ENCODE measurements around the gene PPP6R2.

PPP6R2 gene

DNA sequence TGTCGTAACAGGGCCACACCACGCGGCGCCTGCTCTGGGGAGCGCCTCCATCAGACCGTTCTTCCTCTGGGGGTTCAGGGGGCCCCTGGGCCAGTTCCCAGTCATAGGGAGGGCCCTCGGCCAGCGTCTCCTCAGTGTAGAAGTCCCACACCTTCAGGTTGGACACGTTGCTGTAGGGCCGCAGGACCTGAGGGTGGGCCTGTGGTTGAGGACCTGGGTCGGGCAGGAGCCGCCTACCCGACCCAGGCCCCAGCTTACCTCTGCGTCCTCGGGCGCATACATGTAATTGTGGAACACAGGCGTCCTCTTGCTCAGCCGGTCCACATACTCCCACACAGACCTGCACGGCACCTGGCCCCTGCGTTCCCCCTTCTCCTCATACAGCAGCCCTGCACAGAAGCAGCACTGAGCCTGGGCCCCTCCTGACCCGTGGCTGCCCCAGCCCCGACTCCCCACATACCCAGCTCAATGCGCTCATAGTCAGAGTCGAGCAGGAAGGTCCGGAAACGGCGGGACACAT lies 111.5 kb downstream of the PPP6R2 start:
- DNase-seq, result no peak

DNA sequence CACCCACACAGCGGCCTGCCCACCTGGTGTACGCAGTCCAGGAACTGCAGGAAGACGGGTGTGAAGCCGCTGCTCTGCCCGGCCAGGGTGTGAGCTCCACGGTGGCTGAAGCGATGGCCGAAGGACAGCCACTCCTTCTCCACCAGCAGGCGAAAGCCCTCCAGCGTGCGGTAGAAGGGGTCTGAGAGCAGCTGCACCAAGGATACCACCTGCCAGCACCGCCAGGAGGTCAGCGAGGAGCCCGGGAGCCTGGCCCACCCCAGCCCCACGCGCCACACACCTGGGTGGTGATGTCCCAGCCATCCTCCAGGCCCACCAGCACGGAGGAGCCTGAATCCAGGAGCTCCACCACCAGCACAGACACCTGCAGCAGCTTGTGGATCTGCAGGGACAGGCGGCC lies 112.1 kb downstream of the PPP6R2 start:
- DNase-seq, result no peak

DNA sequence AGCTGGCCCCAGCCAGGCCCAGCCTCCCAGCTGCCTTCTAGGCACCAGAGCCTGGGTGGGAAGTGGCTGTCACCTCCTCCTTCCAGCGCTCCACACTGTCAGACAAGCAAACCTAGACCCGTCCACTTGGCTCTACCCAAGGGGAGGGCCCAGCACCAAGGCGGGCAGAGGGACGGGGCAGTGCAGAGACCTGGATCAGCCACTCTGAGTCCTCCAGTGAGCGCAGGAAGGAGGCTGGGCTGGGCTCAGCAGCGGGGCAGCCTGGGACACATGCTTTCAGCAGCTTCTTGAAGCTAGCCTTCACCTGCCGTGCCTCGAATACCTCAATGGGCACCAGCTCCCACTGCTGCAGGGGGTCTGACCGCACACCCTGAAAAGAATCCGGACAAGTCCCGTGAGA lies 112.9 kb downstream of the PPP6R2 start:
- no peak for DNase-seq

DNA sequence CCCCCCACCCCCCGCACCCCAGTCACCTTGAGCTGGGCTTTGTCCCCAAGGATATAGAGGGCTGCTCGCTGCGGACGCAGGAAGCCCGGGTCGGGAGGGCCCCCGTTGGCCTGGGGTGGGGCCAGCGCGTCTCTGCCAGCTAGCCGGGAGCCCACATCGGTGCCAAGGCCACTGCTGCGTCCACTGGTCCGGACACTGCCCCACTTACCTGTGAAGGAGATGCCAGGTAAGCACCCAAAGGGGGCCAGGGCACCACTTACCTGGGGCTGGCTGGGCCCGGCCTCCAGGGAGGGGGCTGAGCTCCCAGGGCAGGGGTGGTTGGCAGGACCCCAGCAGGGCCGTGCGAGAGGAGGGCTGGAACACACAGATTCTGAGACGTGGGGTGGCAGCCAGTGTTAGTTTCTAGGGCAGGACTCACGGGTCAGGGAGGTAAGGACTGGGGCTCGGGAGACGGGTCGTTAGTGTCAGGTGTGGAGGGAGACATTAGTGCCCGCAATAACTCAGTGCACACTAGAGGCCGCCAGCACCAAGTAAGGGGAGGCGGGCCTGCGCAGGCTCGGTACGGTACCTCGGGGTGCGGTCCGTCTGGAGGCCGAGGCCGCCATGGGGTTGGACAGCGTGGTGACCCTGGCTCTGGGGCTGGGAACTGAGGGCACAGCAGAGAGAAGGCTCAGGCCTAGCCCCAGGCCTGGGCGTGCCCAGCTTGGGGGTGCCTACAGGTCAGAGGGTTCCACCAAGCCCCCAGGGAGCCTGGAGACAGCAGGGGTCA lies 113.5 kb downstream of the PPP6R2 start:
- DNase-seq, result no peak

DNA sequence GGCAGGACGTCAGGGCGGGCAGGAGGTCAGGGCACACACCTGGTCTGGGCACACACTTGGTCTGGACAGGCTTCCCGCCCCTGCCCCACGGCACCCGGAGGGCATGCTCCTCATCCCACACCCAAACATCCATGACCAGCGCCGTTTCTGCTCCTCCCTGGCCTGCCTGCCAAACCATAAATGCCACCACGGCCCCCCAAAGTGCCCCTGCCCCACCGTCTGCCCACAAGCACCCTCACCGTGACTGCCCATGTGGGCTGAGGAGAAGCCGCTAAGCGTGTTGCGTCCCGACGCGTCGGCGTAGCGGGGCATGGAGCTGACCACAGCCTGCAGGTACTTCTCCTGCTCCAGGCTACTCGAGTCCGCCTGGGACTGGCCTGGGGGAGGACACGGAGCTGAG lies 115.9 kb downstream of the PPP6R2 start:
- no peak for DNase-seq

DNA sequence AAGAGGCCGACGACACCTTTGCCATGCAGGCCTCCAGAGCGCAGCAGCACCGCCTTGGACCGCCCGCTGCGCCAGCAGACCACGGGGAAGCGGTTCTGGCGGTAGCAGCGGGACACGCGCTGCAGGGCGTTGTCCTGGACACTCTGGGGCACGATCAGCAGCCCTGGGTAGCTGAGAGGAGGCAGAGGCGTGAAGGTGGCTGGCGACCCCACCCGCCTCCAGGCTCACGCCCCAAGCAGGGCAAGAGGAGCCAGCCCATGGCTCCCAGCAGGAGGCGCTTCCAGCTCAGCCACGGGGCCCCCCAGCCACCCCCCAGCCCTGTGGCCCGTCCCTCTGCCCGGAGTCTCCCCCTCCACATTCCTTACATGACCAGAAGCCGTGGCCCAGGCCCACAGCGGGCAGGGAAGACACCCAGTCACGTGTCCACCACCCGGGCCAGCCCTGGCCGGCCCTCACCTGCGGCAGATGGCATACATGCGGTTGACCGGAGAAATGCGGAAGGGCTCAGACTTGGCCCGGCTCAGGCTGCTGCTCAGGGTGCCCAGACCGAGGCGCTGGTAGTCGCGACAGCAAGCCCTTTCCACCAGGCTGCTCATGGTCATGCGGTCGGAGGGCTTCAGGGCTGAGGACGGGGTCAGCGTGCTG lies 116.5 kb downstream of the PPP6R2 start:
- DNase-seq, result no peak

DNA sequence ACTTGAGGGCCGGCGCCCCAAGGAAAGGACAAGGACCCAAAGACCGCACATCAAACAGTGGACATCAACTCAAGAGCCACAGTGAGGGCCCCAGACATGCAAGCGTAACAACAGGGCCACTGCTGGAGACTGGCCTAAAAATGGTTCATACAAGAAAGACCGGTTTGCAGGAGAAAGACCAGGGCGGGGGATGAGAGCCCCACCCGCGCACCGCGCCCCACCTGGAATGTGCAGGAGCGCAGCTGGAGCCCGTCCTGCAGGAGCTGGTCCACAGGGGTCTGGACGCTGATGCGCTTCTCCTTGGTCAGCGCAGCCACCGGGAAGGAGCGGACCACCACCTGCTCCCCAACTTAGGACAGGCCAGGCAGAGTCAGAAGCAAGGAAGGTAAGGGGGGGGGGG lies 117.8 kb downstream of the PPP6R2 start:
- no peak for DNase-seq

DNA sequence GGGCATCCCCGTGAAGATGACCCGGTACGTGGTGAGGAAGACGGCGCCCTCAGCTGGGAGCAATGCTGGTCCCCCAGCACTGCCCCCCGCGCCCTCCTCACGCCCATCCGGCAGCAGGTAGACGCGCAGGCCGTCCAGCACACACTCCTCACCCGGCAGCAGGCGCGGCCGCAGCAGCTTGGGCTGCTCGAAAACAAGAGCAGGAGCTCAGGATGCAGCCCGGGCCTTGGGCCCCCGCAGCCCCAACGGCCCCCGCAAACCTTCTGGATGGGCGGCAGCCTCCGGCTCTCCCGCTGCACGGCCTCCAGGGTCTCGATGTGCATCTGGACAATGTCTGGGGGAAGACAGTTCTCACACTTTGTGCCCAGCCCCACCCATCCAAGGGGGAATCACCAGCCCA lies 118.4 kb downstream of the PPP6R2 start:
- no peak for DNase-seq

DNA sequence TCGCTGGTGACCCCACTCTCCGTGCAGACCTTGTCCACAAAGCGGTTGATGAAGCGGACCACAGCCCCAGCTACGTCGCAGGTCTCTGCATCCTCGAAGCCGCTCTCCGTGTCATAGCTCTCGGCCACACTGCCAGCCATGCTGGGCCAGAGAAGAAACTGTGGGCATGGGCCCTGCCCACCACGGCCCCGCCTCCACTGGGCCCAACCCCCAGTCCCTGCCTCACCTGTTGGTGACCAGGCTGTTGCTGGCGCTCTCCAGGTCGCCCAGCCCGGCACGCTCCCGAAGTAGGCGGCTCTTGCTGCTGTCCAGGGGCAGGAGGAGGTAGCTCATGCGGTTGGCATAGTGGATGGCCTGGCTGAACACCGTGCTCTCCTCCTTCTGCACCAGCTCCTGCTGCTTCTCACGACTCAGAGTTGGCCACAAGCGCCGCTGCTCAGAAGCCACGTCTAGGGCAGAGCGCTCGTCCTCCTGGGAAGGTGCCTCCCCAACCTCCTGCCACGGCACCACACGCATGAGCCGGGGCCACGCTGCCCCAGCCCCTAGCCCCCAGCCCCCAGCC lies 118.9 kb downstream of the PPP6R2 start:
- DNase-seq, result no peak

DNA sequence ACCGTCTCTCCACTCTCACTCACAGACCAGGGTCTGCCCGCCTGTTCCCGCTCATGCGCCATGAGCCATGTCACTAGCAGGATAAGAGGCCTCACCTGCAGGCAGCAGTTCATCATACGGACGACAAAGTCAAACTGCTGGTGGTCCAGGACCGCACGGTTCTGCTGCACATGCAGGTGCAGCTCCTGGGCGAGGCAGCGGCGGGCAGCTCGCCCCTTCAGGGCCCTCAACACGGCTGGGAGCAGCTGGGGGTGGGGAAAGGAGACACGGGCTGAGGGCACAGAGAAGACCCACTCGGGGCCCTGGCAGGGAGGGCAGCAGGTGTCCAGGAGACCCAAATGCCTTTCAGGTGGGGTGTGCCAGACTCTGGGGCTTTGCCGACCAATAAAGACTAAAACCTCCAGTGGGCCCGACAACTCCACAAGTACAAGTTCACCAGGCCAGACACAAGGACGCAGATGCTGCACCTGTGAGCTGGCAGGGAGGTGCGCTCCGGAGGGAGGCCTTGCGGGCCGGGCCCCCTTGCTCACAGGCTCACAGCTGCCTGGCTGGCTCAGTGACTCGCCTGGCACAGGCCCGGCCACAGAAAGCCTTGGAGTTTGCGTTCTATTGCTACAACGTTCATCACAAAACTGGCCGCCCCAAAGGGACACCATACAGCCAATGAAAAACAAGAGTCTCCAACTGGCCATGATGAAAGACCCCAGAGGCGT lies 120.2 kb downstream of the PPP6R2 start:
- DNase-seq, result no peak

DNA sequence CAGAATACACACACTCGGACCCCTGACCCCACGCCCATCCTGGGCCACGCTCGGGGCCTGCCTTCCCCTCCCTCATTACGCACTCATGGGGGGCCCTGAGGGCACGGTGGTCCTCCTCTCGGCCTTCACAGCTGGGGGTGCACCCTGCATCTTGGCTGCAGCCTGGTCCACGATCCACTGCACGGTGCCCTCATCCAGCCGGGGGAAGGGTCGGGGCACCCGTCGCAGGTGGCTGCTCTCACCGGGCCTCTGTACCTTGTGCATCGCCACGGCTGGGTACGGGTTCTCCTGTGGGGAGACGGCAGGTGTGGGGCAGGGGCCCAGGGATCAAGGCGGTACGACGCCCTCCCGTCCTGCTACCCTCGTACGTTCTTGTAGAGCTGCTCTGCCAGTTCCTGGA lies 121.3 kb downstream of the PPP6R2 start:
- DNase-seq, result no peak

DNA sequence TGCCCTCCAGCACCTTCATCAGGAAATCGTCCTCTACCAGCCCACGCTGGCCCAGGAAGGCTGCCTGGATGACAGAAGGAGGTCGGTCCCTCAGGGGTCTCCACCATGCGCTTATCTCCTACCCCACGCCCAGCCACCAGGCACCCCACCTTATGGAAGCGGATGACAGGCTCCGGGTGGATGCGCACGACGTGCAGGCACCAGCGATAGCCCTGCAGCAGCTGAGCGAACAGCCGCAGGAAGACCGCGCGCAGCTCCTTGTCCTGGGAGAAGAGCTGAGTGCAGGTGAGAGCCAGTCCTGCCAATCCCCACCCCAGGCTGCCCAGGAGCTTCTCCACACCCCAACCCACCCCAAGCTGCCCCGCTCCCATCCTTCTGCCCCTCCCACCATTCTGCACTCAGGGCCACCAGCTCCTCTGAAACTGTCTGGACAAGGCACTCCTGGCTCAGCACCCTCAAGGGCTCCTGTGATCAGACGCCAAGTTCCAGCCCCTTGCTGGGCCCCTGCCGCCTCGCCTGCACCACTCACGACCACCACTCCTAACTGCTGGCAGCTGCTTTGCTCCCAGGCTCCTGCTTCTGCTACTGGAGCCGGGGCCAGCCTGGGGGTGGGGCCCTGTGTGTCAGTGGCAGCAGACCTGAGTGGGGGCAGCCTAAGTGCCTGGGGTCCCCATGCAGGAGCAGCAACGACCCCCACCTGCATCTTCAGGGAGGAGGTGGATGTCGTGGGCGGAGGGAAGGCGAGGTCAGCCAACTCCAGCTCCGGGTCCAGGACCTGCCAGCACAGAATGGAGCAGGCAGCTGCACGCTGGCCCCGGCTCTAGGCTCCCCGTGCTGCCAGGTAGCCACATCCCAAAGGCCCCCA lies 122.2 kb downstream of the PPP6R2 start:
- DNase-seq, result no peak

DNA sequence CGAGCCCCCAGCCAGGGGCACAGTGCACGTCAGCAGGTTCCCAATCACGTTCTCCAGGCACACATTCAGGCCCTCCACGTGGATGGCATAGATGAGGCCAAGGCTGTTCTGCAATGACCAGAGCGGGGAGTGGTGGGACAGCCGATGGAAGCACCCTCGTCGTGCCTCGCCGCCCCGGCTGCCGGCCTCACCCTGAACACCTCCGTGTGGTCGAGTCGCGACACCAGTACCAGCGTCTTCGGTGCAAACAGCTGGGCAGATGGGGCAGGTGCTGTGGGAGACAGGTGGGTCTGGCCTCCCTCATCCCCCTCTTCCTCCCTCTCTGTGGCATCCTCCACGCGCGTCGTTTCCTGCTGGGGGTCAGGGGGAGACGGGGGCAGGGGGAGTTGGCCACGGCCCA lies 124.2 kb downstream of the PPP6R2 start:
- no peak for DNase-seq

DNA sequence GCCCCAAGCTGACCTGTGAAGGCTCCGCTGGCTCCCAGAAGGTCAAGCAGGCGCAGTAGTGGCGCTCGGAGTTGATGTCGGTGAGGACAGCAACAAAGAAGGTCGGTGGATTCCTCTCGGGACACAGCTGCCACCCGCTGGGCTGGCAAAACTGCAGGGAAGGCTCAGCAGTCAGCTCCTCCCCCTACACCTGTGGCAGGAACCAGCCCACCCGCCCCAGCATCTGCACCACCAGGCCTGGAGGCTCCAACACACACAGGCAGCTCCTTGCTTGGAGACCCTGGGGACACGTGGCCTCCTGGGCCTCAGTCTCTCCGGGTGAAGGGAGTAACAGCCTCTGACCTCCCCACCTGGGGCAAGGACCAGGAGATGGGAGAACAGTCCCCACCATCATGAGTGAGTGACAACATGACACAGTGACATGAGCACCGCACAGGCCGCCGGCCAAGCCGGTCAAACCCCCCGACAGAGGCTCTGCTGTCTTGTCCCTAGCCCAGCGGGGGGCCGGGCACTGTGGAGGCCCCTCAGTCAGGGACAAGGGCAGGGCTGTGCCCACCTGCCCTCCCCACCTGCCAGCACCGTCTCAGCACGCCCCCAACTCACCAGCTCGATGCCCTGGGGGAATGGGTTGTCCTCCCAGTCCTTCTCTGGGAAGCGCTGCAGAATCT lies 124.8 kb downstream of the PPP6R2 start:
- DNase-seq, result no peak

DNA sequence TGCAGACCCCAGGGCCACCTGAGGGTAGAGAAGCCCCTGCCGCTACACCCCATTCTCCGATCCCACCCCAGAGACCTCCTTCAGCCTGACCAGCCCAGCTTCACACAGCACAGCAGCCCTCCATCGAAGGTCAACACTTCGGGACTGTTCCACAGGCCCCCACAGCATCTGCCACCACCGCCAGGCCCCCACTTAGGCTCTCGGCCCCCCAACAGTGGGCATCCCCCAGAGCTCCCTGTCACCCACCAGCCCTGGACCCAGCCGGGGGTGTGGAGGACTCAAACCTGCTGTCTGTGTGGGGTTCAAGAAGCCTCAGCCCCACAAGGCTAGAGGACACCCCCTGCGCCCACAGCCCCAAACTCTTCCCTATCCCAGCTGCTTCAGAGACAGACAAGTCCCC lies 125.5 kb downstream of the PPP6R2 start:
- no peak for DNase-seq

DNA sequence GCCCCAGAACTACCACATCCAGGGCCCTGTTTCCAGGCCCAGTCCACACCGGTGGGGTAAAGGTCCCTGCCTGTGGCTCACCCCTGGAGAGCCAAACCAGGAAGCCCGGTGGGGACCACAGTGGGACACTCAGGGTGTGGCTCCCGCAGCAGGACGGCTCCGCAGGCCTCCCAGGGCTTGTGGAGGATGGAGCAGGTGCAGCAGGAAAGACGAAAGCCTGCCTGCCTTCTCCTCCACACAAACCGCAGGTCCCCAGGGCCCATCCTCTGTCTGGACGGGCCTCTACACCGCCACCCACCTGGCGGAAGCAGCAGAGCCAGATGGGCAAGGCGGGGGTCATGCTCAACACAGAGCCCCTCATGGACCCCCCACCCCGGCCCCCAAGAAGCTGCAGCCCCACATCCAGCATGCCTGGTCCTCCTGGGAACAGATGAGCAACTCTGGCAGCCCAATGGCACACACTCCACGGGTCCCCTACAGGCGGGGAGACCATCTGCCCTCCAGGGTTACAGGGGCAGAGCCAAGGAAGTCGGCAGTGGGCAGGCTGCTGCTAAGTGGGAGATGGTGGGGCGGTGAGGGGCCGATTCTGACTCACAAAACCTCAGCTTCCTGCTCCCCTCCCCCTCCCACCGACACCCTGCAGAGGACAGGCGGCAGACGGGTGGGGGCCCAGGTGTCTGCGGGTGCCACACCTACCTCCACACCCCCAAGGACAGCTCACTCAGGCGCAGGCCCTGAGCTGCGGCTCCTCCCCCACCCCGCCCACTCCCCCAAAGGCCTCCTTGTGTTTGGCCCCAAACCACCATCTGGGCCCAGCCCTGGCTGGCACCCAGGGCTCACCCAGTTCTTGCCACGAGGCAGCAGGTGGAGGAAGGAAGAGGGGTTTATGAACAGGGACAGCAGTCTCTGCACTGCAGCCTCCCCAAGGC lies 126.5 kb downstream of the PPP6R2 start:
- peak; percentile 75 to 83 for DNase-seq

DNA sequence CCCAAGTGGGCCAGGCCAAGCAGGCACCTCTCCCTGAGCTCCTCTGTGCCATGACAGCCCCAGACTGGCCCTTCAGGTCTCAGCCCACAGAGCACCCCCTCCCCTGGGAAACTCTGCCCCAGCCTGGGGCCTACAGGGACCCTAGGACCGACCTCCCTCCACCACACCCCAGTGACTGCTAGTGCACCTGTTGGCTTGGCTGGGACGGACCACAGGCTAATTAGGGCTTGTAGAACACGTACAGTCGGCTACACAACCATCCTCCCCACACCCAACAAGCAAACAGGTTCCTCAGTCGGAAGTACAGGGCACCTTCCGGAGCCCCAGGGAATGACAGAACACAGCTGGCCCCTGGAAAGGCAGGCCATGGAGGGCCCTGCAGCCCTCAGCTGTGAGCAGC lies 127.4 kb downstream of the PPP6R2 start:
- no peak for DNase-seq

DNA sequence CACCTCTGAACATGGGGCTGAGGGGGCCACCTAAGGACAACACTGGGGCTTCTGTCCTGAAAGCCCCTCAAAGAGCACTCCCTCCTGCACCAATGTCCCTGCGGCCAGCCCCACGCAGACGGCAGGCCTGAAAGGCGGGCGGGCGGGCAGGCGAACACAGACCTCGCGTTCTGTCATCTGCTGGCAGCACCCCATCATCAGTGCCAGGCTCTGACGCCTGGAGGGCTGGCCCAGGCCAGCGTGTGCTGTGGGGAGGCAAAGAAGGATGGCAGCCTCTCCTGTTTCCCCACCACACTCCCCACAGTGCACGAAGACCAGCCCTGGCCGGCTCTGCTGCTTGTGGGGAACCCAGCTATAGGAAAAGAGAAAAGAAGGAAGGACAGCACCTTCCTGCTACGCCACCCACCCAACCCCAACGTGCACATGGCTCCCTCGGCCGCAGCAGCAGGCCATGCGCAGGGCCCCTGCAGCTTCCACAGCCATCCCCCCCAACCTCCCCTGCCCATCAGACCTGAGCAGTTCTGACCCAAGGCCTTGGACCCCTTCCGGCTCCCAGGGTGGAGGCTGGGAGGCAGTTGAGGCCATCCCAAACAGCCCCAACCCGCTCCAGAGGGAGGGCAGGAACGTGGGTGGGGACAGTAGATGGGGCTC lies 128.2 kb downstream of the PPP6R2 start:
- no peak for DNase-seq

DNA sequence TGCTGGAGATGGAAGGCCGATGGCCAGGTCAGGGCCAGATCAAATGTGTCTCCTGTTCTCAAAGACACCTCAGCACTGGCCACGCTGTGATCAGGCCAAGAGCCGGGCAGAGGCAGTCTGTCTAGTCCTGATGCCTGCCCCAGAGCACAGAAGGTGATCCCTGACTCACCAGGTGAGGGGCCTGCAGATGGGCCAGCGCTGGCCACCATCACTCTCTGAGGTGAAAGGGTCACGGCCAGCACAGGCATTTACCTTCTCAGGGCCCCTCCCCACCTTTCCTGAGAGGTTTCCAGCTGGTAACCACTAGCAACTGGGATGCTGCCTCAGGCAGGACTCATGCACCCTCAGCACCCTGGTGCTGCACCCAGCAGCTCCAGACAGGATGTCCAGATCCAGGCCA lies 128.8 kb downstream of the PPP6R2 start:
- DNase-seq, result no peak

DNA sequence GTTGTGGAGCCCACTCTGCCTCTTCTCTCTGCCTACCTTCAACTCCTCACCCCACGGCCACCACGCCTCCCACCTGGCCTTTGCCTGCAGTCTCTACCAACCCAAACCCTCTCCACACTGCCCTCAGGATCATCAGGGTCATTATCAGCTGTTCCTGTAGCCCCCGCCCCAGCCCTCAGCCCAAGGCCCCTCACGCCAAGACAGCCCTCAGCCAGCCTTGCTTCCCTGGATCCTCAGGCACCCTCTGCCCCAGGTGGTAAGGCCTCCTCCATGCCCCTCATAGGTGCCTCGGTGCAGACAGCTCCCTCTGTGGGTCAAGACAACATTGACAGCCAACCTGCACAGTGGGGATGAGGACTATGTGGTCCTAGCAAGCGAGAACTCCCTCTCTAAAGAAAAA lies 130.0 kb downstream of the PPP6R2 start:
- no peak for DNase-seq

All from stimulated activated CD4-positive, alpha-beta T cell treated with anti-CD3 and anti-CD28 coated beads, Interleukin-2, amount 100 ng/mL, for 48 hours (primary cell).